Choroid plexus epithelial cell (primary cell): Measurements from ENCODE around the gene SHROOM4.

Experiments used
- DNase-seq: peaks from one replicate; pipeline ENCODE4 v3.0.0-alpha.2; 2010; ENCODE audit warnings: low read depth
- H3K4me3 ChIP-seq: 2 replicates; pipeline ENCODE4 v1.5.1; 2011; ENCODE audit warnings: low read depth, mild to moderate bottlenecking, control low read depth, low read length, moderate library complexity
- TF ChIP-seq, protein P1 (sequence below): conservative IDR thresholded peaks from 2 replicates; pipeline ENCODE4 v1.5.1; 2011; ENCODE audit warnings: low read depth, mild to moderate bottlenecking, control low read depth, inconsistent platforms, low read length, moderate library complexity

The SHROOM4 gene

DNA sequence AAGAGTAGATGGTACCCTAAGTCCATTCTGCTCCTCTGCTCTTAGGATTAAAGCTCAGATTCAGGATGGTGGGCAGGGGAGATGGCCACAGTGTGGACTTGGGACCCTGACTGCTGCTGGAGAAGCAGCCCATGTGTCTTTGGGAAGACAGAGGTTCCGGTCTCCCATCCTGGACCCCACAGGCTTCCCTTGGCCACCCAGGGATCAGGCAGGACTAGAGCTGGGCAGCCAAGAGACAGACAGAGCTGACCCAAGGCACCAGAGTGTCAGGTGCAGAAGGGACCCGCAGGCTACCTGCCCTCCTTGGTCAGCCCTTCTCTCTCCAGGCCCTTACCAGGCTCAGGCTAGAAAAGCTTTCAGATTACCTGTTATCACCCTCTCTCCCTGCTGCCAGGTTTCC, 25.7 kb upstream of the SHROOM4 start:
- TF ChIP-seq, protein P1, sequence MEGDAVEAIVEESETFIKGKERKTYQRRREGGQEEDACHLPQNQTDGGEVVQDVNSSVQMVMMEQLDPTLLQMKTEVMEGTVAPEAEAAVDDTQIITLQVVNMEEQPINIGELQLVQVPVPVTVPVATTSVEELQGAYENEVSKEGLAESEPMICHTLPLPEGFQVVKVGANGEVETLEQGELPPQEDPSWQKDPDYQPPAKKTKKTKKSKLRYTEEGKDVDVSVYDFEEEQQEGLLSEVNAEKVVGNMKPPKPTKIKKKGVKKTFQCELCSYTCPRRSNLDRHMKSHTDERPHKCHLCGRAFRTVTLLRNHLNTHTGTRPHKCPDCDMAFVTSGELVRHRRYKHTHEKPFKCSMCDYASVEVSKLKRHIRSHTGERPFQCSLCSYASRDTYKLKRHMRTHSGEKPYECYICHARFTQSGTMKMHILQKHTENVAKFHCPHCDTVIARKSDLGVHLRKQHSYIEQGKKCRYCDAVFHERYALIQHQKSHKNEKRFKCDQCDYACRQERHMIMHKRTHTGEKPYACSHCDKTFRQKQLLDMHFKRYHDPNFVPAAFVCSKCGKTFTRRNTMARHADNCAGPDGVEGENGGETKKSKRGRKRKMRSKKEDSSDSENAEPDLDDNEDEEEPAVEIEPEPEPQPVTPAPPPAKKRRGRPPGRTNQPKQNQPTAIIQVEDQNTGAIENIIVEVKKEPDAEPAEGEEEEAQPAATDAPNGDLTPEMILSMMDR = no peak
- H3K4me3 ChIP-seq = no peak overlapping the region
- no peak for DNase-seq

DNA sequence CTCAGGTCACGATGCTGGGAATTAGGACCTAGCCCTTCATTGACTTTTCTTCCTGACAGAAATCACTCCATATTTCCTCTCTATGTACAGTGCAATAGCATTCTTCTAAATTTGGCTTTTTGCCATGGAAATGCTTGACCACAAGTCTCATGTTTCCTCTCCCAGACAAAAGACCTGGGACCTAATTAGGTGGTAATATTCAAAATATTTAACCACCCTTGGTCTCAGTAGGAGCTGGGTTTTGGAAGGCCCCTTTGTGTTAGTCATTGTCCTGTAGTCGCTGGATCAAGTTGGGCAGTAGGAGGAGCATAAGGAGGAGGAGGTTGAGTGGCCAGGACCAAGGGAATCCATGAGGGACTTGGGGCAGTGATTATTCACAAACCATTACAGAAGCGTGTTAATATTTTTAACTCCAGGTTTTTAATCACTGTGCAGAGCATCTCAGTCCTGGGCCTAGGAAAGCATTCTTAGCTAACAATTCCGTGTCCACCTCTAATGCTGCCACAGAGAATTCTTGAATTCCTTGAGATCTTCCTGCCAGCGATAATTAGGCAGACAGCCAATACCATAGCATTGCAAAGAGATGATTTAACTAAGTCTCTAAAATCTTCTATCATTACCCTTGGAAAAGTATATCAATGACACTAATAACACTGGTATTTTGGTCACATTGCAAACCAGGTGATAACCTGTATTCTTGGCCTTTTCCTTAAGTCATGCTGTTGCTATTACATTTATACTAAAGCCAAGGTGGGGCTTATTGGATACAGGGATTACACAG, 25.0 kb upstream of the SHROOM4 start:
- DNase-seq = peak; percentile 67
- TF ChIP-seq, protein P1 = no peak
- H3K4me3 ChIP-seq = no peak overlapping the region

DNA sequence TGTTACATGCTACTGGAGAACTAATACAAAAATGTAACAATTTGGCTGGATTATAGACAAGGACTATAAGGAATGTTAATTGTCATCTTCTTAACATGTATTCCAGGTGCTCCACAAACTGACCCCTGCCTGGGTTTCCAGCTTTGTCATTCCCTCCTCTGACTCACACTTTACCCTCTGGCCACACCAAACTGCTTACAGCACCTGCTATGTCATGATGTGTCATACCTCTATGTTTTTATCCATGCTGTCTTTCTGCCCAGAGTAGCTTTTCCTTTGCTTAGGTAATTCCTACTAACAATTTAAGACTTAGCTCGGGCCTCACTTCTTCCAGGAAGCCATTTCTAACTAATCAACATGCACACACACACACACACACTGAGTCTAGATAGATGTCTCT, 14.0 kb upstream of the SHROOM4 start:
- TF ChIP-seq, protein P1 = no peak
- H3K4me3 ChIP-seq = no peak overlapping the region
- no peak for DNase-seq

DNA sequence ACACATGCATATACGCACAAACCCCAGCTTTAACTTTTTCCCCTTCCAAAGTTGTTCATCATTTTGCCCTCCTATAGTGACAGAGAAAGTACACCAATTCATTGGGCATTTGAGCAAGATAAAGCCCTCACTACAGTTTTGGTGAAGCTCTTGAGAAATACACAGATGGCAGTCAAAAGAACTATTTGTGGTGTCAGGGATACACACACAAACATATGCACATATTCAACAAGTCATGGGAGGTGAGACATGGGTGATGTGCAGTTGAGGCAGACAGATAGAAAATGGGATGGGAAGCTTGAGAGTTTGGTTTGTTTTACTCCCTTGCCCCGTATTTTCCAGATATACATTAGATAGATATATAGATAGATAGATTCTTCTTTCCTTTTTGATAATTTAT, 11.8 kb upstream of the SHROOM4 start:
- TF ChIP-seq, protein P1 = no peak

DNA sequence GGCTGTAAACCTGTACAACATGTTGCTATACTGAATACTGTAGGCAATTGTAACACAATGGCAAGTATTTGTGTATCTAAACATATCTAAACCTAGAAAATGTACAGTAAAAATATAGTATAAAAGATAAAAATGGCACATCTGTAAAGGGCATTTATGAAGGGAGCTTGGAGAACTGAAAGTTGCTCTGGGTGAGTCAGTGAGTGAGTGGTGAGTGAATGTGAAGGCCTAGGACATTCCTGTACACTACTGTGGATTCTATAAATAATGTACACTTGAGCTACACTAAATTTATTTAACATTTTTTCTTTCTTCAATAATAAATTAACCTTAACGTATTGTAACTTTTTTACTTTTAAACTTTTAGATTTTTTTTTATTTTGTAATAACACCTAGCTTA, 5.0 kb upstream of the SHROOM4 start:
- peak; percentile 29 for DNase-seq
- TF ChIP-seq, protein P1 = no peak

More for the DNA sequence above, 11.8 kb upstream of the SHROOM4 start:
- DNase-seq = no peak
- no peak overlapping the region for H3K4me3 ChIP-seq

DNA sequence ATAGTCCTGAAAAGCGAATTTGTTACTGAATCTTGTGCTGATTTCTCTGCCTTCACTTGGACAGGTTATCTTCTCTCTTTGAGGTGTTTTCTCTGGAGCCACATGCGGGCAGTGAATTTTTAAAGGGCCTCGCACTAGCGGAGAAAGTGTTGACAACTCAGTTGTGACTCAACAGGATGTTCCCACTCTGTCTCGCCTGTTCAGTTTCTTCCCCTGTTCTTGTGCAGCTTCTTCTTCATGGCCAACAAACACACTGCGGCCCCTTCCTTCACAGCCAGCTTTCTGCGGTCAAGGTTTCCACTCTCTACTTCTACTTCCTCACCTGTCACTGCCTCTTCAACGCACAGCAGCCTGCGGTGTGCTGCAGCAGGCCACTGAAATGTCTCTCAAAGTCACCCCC, 1.1 kb upstream of the SHROOM4 start:
- no peak overlapping the region for H3K4me3 ChIP-seq
- TF ChIP-seq, protein P1 = no peak
- peak; percentile 57 for DNase-seq

More for the DNA sequence above, 5.0 kb upstream of the SHROOM4 start:
- no peak overlapping the region for H3K4me3 ChIP-seq

DNA sequence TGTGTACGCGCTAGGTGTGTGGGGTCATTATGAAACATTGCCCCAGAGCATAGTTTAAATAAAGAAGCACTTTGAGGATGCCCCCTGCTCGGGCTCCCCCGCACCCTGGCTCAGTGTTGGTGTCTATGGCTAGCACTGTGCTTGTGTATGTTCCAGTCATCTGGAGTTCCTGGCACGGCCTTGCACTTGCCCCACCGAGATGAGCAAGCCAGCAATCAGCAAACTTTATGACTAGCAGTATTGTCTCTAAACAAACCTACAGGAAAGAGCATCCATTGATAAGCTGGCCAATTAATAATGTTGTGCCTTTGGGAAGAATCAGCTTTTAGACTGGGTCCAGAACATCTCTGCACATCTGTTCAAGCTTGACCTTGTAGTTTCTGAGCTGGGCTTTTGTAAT, 707 bp upstream of the SHROOM4 start:
- peak; percentile 31 for DNase-seq
- peak overlapping the region; percentile 62 for H3K4me3 ChIP-seq
- TF ChIP-seq, protein P1 = no peak
